Activated B cell treated with CpG ODN at 0.5 μM for 24 hours (primary cell): Measurements from ENCODE around the gene LYPD4. TPM values are rescaled to one million over a fixed set of nuclear protein-coding genes. Genes with fewer than 3 reads are reported as not detected.

Experiments used
- ATAC-seq: fragments of 200-7000 bp; cut with Tn5 transposase; one replicate; pipeline ENCODE4 v1.10.0; 2021; ENCODE audit warnings: low read depth, mild to moderate bottlenecking, moderate library complexity
- CTCF ChIA-PET: fragments of 350-600 bp; sonication (Branson Sonifier 250); formaldehyde crosslinking; loops from one replicate; lab custom pipeline; 2021; ENCODE audit warnings: antibody characterized with exemption; lab: Charles Lee
- POLR2A ChIA-PET: fragments of 350-600 bp; sonication (Branson Sonifier 250); formaldehyde crosslinking; loops from one replicate; lab custom pipeline; 2021; ENCODE audit warnings: antibody characterized with exemption; lab: Charles Lee
- DNase-seq: peaks from one replicate; pipeline ENCODE4 v3.0.0; 2022
- H3K27ac Mint-ChIP-seq: one replicate; pipeline ENCODE4 v1.8.0; 2020; ENCODE audit warnings: mixed read lengths
- H3K27me3 Mint-ChIP-seq: one replicate; pipeline ENCODE4 v1.8.0; 2021; ENCODE audit warnings: mixed read lengths
- H3K36me3 Mint-ChIP-seq: one replicate; pipeline ENCODE4 v1.8.0; 2021; ENCODE audit warnings: low read depth, mixed read lengths
- H3K4me1 Mint-ChIP-seq: one replicate; pipeline ENCODE4 v1.8.0; 2021; ENCODE audit warnings: mixed read lengths
- H3K4me3 Mint-ChIP-seq: one replicate; pipeline ENCODE4 v1.8.0; 2020; ENCODE audit warnings: mild to moderate bottlenecking, mixed read lengths
- H3K9me3 Mint-ChIP-seq: one replicate; pipeline ENCODE4 v1.8.0; 2020; ENCODE audit warnings: mixed read lengths
- CTCF ChIP-seq: fragments of 200-600 bp; IDR thresholded peaks from one replicate; pipeline ENCODE4 v1.8.0; 2022; ENCODE audit warnings: antibody characterized with exemption, mild to moderate bottlenecking
- intact Hi-C: fragments of 100-400 bp; cut with micrococcal nuclease; formaldehyde crosslinking; loops from one replicate; pipeline ENCODE4 v1.15.1; 2024
- total RNA-seq: library from RNA; stranded (reverse); gene quantifications from 2 replicates; pipeline ENCODE4 v1.2.3, GENCODE V29; 2022

Gene LYPD4
- total RNA-seq, 1 donor from 2014 or later, result not detected

DNA sequence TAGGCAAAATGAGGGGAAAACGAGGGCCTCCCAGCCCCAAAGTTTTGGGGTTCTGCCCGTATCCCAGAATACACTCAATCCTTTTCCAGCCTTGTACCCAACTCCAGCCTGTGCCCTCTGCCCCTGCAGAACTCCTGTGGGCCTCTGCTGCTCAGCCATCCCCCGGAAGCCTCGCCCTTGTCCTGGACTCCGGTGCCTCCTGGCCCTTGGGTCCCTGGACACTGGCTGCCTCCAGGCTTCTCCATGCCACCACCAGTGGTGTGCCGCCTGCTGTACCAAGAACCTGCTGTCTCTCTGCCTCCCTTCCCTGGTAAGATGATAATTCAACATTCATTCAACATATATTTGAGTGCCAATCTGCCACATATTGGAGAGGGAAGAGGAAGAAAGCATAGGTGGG is 4.2 kb upstream of the LYPD4 start:
- Mint-ChIP-seq H3K9me3 (no peaks in the 10 kb centered on the region), H3K36me3 (no peaks in the 10 kb centered on the region), H3K27me3 (peaks cover 2% of the 10 kb centered on the region), H3K4me1 (no peaks in the 10 kb centered on the region), H3K4me3 (no peak overlapping the region), H3K27ac (no peak overlapping the region)
- TF ChIP-seq CTCF, result no peak
- no peak for ATAC-seq
- ChIA-PET CTCF (no interaction called here), POLR2A (no interaction called here)
- no peak for DNase-seq
- intact Hi-C loops, result no loop called here

- no peak for DNase-seq
- no peak for TF ChIP-seq CTCF
- CTCF ChIA-PET, result interaction anchor here (0.6 kb wide), 1 partner anchor 12 kb away, joined by 3 read pairs; no protein-coding TSS in a partner anchor
- Mint-ChIP-seq H3K27me3 (peaks cover 2% of the 10 kb centered on the region), H3K36me3 (no peaks in the 10 kb centered on the region), H3K4me3 (no peak overlapping the region), H3K4me1 (no peaks in the 10 kb centered on the region), H3K9me3 (no peaks in the 10 kb centered on the region), H3K27ac (no peak overlapping the region)
- intact Hi-C loops, result no loop called here
- no peak for ATAC-seq
- POLR2A ChIA-PET, result interaction anchor here (0.7 kb wide), 1 partner anchor 224 kb away, joined by 4 read pairs; no protein-coding TSS in a partner anchor
Observed at GRCh38 chr19:41847351-41848105, 3.0 kb upstream of the LYPD4 start.

GRCh38 chr19:41845051-41845590 is 638 bp upstream of the LYPD4 start:
- Mint-ChIP-seq H3K4me1 (no peaks in the 10 kb centered on the region), H3K4me3 (no peak overlapping the region), H3K27ac (no peak overlapping the region), H3K27me3 (peaks cover 6% of the 10 kb centered on the region), H3K9me3 (no peaks in the 10 kb centered on the region), H3K36me3 (no peaks in the 10 kb centered on the region)
- DNase-seq (no peak), ATAC-seq (no peak)
- intact Hi-C loops, result no loop called here
- ChIA-PET CTCF (no interaction called here), POLR2A (no interaction called here)
- TF ChIP-seq CTCF, result no peak

GRCh38 chr19:41845001-41845050 is 343 bp upstream of the LYPD4 start, which contains the start of gene DMRTC2:
DMRTC2 (plus strand) TSS chr19:41845042; CDS start chr19:41847429, 2,387 bp downstream.
- Mint-ChIP-seq H3K27me3 (peaks cover 7% of the 10 kb centered on the region), H3K4me1 (no peaks in the 10 kb centered on the region), H3K27ac (no peak within 1 kb of the TSS), H3K4me3 (no peak within 1 kb of the TSS), H3K36me3 (no peaks in the 10 kb centered on the region), H3K9me3 (no peaks in the 10 kb centered on the region)
- POLR2A ChIA-PET, result no interaction called here
- CTCF ChIA-PET, result no interaction called here
- TF ChIP-seq CTCF, result no peak
- ATAC-seq (no peak), DNase-seq (no peak)
- intact Hi-C loops, result no loop called here

- DNase-seq (no peak), ATAC-seq (no peak)
- no peak for TF ChIP-seq CTCF
- peaks cover 16% of the 10 kb centered on the region for H3K27me3 Mint-ChIP-seq
- POLR2A ChIA-PET, result no interaction called here
- CTCF ChIA-PET, result interaction anchor here (1.0 to 1.6 kb wide), 2 partner anchors 14 to 50 kb away, joined by 3 to 4 read pairs; no protein-coding TSS in a partner anchor
- intact Hi-C loops, result no loop called here
- H3K27ac Mint-ChIP-seq, result no peak overlapping the region
- no peak overlapping the region for H3K4me3 Mint-ChIP-seq
- H3K4me1 Mint-ChIP-seq, result no peaks in the 10 kb centered on the region
- no peaks in the 10 kb centered on the region for H3K36me3 Mint-ChIP-seq
- no peaks in the 10 kb centered on the region for H3K9me3 Mint-ChIP-seq
Observed at GRCh38 chr19:41843371-41843770, 1.1 kb downstream of the LYPD4 start.
